ENCODE measurements around the gene PLLP. TPM values are rescaled to one million over a fixed set of nuclear protein-coding genes. Genes with fewer than 3 reads are reported as not detected.
"Not testable (repeated sequence)": the region's sequence is repeated elsewhere in the genome, so short reads cannot be mapped to it uniquely, and the experiment has no call there.

The PLLP gene
- total RNA-seq, 1 donor from 2014 or later: 104 TPM

GRCh38 chr16:57276596-57276995 lies 7.9 kb downstream of the PLLP start:
- Histone ChIP-seq H3K4me3 (no peak overlapping the region), H3K27me3 (no peaks in the 10 kb centered on the region), H3K4me1 (peaks cover 38% of the 10 kb centered on the region), H3K27ac (peak overlapping the region; percentile 2), H3K9me3 (no peaks in the 10 kb centered on the region), H3K36me3 (no peaks in the 10 kb centered on the region)
- intact Hi-C loops (cut with DNase I): no loop called here
- no peak for TF ChIP-seq CTCF (IDR thresholded peaks at IDR 0.05)
- DNase-seq: no peak
- ATAC-seq: peak; percentile 81

GRCh38 chr16:57275946-57276345 lies 8.5 kb downstream of the PLLP start:
- ATAC-seq; intact Hi-C loops (cut with DNase I); H3K9me3 ChIP-seq; H3K27me3 ChIP-seq; H3K4me3 ChIP-seq; H3K36me3 ChIP-seq; DNase-seq: not testable (repeated sequence)
- Histone ChIP-seq H3K4me1 (peaks cover 45% of the 10 kb centered on the region), H3K27ac (peak overlapping the region; percentile 2)

- DNase-seq: no peak
- no peak for ATAC-seq
- Histone ChIP-seq H3K9me3 (no peaks in the 10 kb centered on the region), H3K36me3 (no peaks in the 10 kb centered on the region), H3K27ac (no peak overlapping the region), H3K4me3 (no peak overlapping the region), H3K27me3 (no peaks in the 10 kb centered on the region), H3K4me1 (peaks cover 45% of the 10 kb centered on the region)
- intact Hi-C loops (cut with DNase I): no loop called here
- no peak for TF ChIP-seq CTCF (IDR thresholded peaks at IDR 0.05)
These were observed 10.6 kb downstream of the PLLP start for GRCh38 chr16:57273826-57274225.

GRCh38 chr16:57273359-57273758 lies 11.1 kb downstream of the PLLP start:
- no peaks in the 10 kb centered on the region for H3K9me3 ChIP-seq
- no peaks in the 10 kb centered on the region for H3K36me3 ChIP-seq
- no peak for ATAC-seq
- intact Hi-C loops (cut with DNase I): no loop called here
- no peak overlapping the region for H3K27ac ChIP-seq
- no peak for DNase-seq
- H3K4me3 ChIP-seq: no peak overlapping the region
- no peaks in the 10 kb centered on the region for H3K27me3 ChIP-seq
- peaks cover 49% of the 10 kb centered on the region for H3K4me1 ChIP-seq
- no peak for TF ChIP-seq CTCF (IDR thresholded peaks at IDR 0.05)

- Histone ChIP-seq H3K36me3 (no peaks in the 10 kb centered on the region), H3K27ac (peak overlapping the region; percentile 36), H3K4me1 (peaks cover 44% of the 10 kb centered on the region), H3K4me3 (no peak overlapping the region), H3K9me3 (no peaks in the 10 kb centered on the region), H3K27me3 (no peaks in the 10 kb centered on the region)
- ATAC-seq (no peak), DNase-seq (no peak)
- no peak for TF ChIP-seq CTCF (IDR thresholded peaks at IDR 0.05)
- intact Hi-C loops (cut with DNase I): no loop called here
These were observed 12.5 kb downstream of the PLLP start for GRCh38 chr16:57271867-57272495.

- H3K9me3 ChIP-seq: no peaks in the 10 kb centered on the region
- TF ChIP-seq CTCF (IDR thresholded peaks at IDR 0.05): no peak
- ATAC-seq: no peak
- no peaks in the 10 kb centered on the region for H3K36me3 ChIP-seq
- H3K27me3 ChIP-seq: no peaks in the 10 kb centered on the region
- H3K27ac ChIP-seq: peak overlapping the region; percentile 36
- no peak for DNase-seq
- peaks cover 43% of the 10 kb centered on the region for H3K4me1 ChIP-seq
- H3K4me3 ChIP-seq: no peak overlapping the region
- intact Hi-C loops (cut with DNase I): no loop called here
These were observed 13.5 kb downstream of the PLLP start for GRCh38 chr16:57271063-57271345.
